DND-41 (cell line): ENCODE measurements around the gene SMARCB1.

Experiments used
- ATAC-seq: fragments of 200-7000 bp; cut with Tn5 transposase; 3 replicates; pipeline ENCODE4 v1.9.1; 2021; ENCODE audit warnings: low read depth; ENCODE audit not compliant: insufficient read depth
- DNase-seq: peaks from one replicate; pipeline ENCODE4 v3.0.0-alpha.2; 2020
- H2AFZ ChIP-seq: 2 replicates; pipeline ENCODE4 v1.6.0; 2012; ENCODE audit warnings: low read depth, low read length
- H3K27ac ChIP-seq: 2 replicates; pipeline ENCODE4 v1.5.1; 2012; ENCODE audit warnings: low read length, inconsistent platforms
- H3K27me3 ChIP-seq: fragments of 200-600 bp; sonication (generic); 2 replicates; pipeline ENCODE4 v1.6.0; 2012; ENCODE audit warnings: low read length, mild to moderate bottlenecking, inconsistent platforms; ENCODE audit not compliant: insufficient read depth, poor library complexity
- H3K36me3 ChIP-seq: 2 replicates; pipeline ENCODE4 v1.5.1; 2012; ENCODE audit warnings: low read length, inconsistent platforms; ENCODE audit not compliant: insufficient read depth
- H3K4me1 ChIP-seq: 2 replicates; pipeline ENCODE4 v1.5.1; 2012; ENCODE audit warnings: mild to moderate bottlenecking, low read length; ENCODE audit not compliant: insufficient read depth
- H3K4me2 ChIP-seq: 2 replicates; pipeline ENCODE4 v1.6.0; 2012; ENCODE audit warnings: mild to moderate bottlenecking, moderate library complexity, low read length, inconsistent platforms; ENCODE audit not compliant: insufficient read depth
- H3K4me3 ChIP-seq, 2 experiments: fragments of 200-600 bp in 1 of 2; shearing (Covaris generic) in 1 of 2; 2 replicates each; pipeline ENCODE4 v1.5.1; 2012 to 2016; ENCODE audit warnings: inconsistent platforms in 2 of 2, low read length in 2 of 2, mild to moderate bottlenecking in 2 of 2, low read depth in 1 of 2, moderate library complexity in 1 of 2
- H3K79me2 ChIP-seq: 2 replicates; pipeline ENCODE4 v1.6.0; 2012; ENCODE audit warnings: low read length, inconsistent platforms; ENCODE audit not compliant: insufficient read depth
- H3K9ac ChIP-seq: 2 replicates; pipeline ENCODE4 v1.6.0; 2012; ENCODE audit warnings: low read depth, mild to moderate bottlenecking, inconsistent platforms, low read length, moderate library complexity
- H3K9me3 ChIP-seq: 2 replicates; pipeline ENCODE4 v1.5.1; 2012; ENCODE audit warnings: low read length, moderate library complexity, mild to moderate bottlenecking, inconsistent platforms; ENCODE audit not compliant: insufficient read depth, severe bottlenecking
- H4K20me1 ChIP-seq: 2 replicates; pipeline ENCODE4 v1.6.0; 2012; ENCODE audit warnings: low read length; ENCODE audit not compliant: insufficient read depth
- EZH2 ChIP-seq: IDR thresholded peaks from 3 replicates; pipeline ENCODE4 v1.6.1; 2012; ENCODE audit warnings: borderline replicate concordance, low read depth, mild to moderate bottlenecking, moderate library complexity, low read length, inconsistent platforms; ENCODE audit not compliant: severe bottlenecking
- TF ChIP-seq, protein P1 (sequence below): IDR thresholded peaks from 2 replicates; pipeline ENCODE4 v1.5.1; 2012; ENCODE audit warnings: borderline replicate concordance, low read length, moderate library complexity, mild to moderate bottlenecking; ENCODE audit not compliant: poor library complexity, severe bottlenecking; ENCODE audit errors: extremely low read depth

Gene SMARCB1

DNA sequence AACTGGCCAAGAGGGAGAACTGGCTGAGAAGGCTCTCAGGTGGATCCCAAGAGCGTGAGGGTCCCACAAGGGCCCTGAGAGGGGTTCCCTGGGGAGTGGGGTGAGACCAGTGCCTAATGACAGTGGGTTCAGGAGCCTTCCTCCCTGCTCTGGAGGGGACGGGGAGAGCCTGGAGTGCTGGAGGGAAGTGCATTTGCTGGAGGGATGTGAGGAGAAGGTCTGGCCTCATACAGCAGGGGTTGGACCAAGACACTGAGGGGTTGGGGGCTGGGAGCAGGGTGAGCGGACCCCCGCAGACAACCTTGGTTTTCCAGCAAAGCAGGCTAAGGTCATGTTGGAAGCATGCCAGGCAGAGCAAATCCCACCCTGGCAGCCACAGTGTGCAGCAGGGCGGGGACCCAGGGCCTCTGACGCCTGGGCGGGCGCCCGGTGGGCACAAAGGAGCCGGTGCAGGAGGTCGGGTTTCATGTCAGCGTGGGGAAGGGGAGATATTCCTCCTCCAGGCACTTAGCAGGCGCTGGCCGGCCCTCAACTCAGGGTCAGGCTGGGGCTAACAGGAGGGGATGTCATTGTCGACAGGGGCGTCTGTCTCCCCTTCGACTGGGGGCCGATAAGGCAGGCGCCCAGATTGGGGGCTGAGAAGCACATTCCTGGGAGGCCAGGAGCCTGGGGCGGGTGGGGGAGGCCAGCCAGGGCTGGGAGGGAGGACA, 55.1 kb downstream of the SMARCB1 start:
- no peaks in the 10 kb centered on the region for H3K9me3 ChIP-seq
- ATAC-seq, result no peak
- H2AFZ ChIP-seq, result no peak overlapping the region
- H4K20me1 ChIP-seq, result no peaks in the 10 kb centered on the region
- no peak overlapping the region for H3K9ac ChIP-seq
- DNase-seq, result no peak
- H3K4me2 ChIP-seq, result no peak overlapping the region
- TF ChIP-seq EZH2, result no peak
- TF ChIP-seq, protein P1, sequence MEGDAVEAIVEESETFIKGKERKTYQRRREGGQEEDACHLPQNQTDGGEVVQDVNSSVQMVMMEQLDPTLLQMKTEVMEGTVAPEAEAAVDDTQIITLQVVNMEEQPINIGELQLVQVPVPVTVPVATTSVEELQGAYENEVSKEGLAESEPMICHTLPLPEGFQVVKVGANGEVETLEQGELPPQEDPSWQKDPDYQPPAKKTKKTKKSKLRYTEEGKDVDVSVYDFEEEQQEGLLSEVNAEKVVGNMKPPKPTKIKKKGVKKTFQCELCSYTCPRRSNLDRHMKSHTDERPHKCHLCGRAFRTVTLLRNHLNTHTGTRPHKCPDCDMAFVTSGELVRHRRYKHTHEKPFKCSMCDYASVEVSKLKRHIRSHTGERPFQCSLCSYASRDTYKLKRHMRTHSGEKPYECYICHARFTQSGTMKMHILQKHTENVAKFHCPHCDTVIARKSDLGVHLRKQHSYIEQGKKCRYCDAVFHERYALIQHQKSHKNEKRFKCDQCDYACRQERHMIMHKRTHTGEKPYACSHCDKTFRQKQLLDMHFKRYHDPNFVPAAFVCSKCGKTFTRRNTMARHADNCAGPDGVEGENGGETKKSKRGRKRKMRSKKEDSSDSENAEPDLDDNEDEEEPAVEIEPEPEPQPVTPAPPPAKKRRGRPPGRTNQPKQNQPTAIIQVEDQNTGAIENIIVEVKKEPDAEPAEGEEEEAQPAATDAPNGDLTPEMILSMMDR, result no peak
- peaks cover 10% of the 10 kb centered on the region; the same call in 1 of the 2 replicates for H3K36me3 ChIP-seq
- no peaks in the 10 kb centered on the region for H3K79me2 ChIP-seq
- no peak overlapping the region for H3K27ac ChIP-seq
- peaks cover 20% of the 10 kb centered on the region for H3K4me1 ChIP-seq
- no peak overlapping the region for H3K4me3 ChIP-seq
- no peaks in the 10 kb centered on the region for H3K27me3 ChIP-seq

DNA sequence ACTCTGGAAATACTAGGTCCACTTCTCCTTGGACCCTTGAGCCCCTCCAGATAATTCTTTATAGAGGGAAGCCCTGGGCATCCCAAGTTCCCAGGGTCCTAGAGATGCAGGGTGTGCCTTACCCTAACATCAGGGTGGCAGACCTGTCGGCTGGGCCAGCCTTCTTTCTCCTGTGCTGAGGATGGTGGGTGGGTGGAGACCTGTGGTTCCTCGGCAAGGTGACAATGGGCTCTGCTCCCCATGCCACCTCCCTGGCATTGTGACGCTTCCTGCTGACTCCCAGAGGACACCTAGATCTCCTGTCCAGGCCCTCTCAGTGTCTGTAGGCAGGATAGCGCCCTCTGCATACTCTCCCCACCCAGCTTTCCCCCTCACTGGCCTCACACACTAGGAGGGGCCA, 55.8 kb downstream of the SMARCB1 start:
- no peak overlapping the region for H2AFZ ChIP-seq
- H3K4me1 ChIP-seq, result peaks cover 18% of the 10 kb centered on the region
- H3K9me3 ChIP-seq, result no peaks in the 10 kb centered on the region
- no peak overlapping the region for H3K4me2 ChIP-seq
- ATAC-seq (no peak), DNase-seq (no peak)
- H3K36me3 ChIP-seq, result peaks cover 6% of the 10 kb centered on the region; the same call in 1 of the 2 replicates
- H3K27me3 ChIP-seq, result no peaks in the 10 kb centered on the region
- no peak overlapping the region for H3K4me3 ChIP-seq
- H3K9ac ChIP-seq, result no peak overlapping the region
- no peak overlapping the region for H3K27ac ChIP-seq
- no peaks in the 10 kb centered on the region for H4K20me1 ChIP-seq
- no peaks in the 10 kb centered on the region for H3K79me2 ChIP-seq
- no peak for TF ChIP-seq EZH2
- TF ChIP-seq, protein P1, result no peak

DNA sequence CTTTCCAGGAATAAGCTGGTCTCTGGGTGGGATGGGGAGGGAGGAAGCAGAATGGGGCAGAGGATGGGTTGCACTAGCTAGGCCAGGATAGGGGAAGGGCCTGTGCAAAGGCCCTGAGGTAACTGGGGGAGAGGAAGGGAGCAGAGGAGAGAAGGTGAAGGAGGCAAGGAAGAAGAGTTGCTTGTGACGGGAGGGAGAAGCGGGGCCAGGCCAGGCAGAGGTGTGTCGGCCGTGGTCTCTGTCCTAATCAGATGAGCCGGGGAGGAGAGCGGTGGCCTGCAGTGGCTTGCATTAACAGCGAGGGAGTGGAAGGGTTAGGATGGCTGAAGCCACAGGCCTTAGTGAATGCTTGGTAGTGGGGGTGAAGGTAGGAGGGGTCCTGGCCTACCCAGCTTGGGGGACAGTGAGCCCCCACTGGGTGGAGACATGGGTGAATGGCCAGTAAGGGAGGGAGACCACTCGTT, 58.0 kb downstream of the SMARCB1 start:
- Histone ChIP-seq H3K27me3 (no peaks in the 10 kb centered on the region), H3K27ac (no peak overlapping the region), H4K20me1 (no peaks in the 10 kb centered on the region), H3K4me1 (peaks cover 11% of the 10 kb centered on the region), H3K36me3 (no peaks in the 10 kb centered on the region), H3K9ac (no peak overlapping the region), H3K9me3 (no peaks in the 10 kb centered on the region), H2AFZ (no peak overlapping the region), H3K4me3 (no peak overlapping the region), H3K79me2 (no peaks in the 10 kb centered on the region), H3K4me2 (no peak overlapping the region)
- TF ChIP-seq, protein P1, result no peak
- no peak for TF ChIP-seq EZH2
- ATAC-seq (no peak), DNase-seq (no peak)
